Tibial nerve (tissue), 3 donors: ENCODE results near the gene MRPS27.
"Not testable (repeated sequence)": the region's sequence is repeated elsewhere in the genome, so short reads cannot be mapped to it uniquely, and the experiment has no call there.

Experiments
- CTCF ChIP-seq, 5 experiments: fragments of 200-600 bp in 3 of 5; fragments of 450-650 bp in 2 of 5; sonication (generic) in 3 of 5; IDR thresholded peaks; one replicate each; pipeline ENCODE4 v1.5.1; 2016 to 2019; ENCODE audit warnings: antibody characterized with exemption in 5 of 5, mild to moderate bottlenecking in 3 of 5, moderate library complexity in 2 of 5
- POLR2A ChIP-seq, 2 donors: fragments of 450-650 bp; IDR thresholded peaks; one replicate each; pipeline ENCODE4 v1.6.1; 2017; ENCODE audit warnings: antibody characterized with exemption in 2 of 2, mild to moderate bottlenecking in 2 of 2, moderate library complexity in 2 of 2

GRCh38 chr5:72171181-72171580 is 148.9 kb downstream of the MRPS27 start:
- TF ChIP-seq CTCF, POLR2A (IDR thresholded peaks at IDR 0.05): not testable (repeated sequence)
